ENCODE data around the gene ADGRG2.

DNA sequence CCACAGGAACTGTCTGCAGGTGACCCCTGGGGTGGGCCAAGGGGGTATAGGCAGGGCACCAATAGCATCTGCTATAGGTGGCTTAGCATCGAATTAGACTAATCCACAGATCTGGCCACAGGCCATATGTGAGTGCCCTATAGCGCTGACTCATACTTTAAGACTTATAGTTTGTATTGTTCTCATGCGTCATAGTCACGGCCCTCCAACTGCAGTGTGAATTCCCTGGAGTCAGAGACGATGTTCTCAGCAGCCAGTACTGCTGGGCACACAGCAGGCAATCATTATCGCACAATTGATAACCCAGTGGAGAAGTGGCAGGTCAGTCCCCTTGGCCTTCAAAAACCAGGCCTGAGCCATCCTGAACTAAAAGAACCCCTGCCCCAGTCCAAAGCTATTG is 58.1 kb downstream of the ADGRG2 start:
- TF ChIP-seq, protein P1, sequence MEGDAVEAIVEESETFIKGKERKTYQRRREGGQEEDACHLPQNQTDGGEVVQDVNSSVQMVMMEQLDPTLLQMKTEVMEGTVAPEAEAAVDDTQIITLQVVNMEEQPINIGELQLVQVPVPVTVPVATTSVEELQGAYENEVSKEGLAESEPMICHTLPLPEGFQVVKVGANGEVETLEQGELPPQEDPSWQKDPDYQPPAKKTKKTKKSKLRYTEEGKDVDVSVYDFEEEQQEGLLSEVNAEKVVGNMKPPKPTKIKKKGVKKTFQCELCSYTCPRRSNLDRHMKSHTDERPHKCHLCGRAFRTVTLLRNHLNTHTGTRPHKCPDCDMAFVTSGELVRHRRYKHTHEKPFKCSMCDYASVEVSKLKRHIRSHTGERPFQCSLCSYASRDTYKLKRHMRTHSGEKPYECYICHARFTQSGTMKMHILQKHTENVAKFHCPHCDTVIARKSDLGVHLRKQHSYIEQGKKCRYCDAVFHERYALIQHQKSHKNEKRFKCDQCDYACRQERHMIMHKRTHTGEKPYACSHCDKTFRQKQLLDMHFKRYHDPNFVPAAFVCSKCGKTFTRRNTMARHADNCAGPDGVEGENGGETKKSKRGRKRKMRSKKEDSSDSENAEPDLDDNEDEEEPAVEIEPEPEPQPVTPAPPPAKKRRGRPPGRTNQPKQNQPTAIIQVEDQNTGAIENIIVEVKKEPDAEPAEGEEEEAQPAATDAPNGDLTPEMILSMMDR (conservative IDR thresholded peaks at IDR 0.05), result no peak
- TF ChIP-seq ZFX (IDR thresholded peaks at IDR 0.05), result no peak

Data from C4-2B (cell line).